GM12865 (cell line): ENCODE results near the gene ATP1A4.

ENCODE experiments used
- DNase-seq: peaks from one replicate; pipeline ENCODE4 v3.0.0; 2010; ENCODE audit warnings: low read depth
- H3K4me3 ChIP-seq: 2 replicates; pipeline ENCODE4 v1.5.1; 2011; ENCODE audit warnings: mild to moderate bottlenecking, low read depth, low read length, control low read depth
- CTCF ChIP-seq: IDR thresholded peaks from 2 replicates; pipeline ENCODE4 v1.5.1; 2011; ENCODE audit warnings: low read length, control low read depth, low read depth, inconsistent platforms; ENCODE audit not compliant: insufficient read depth; ENCODE audit errors: missing control alignments

Gene ATP1A4

GRCh38 chr1:160192234-160192633 is 40.8 kb downstream of the ATP1A4 start:
- H3K4me3 ChIP-seq: no peak overlapping the region
- TF ChIP-seq CTCF: no peak
- DNase-seq: no peak

- TF ChIP-seq CTCF: peak; percentile 93
- no peak overlapping the region for H3K4me3 ChIP-seq
- DNase-seq: peak; percentile 89
Measured at GRCh38 chr1:160193091-160193819, 41.9 kb downstream of the ATP1A4 start.

GRCh38 chr1:160193832-160194736 is 42.7 kb downstream of the ATP1A4 start:
- DNase-seq: no peak
- TF ChIP-seq CTCF: no peak

GRCh38 chr1:160194737-160195059 is 43.3 kb downstream of the ATP1A4 start:
- no peak overlapping the region for H3K4me3 ChIP-seq
- no peak for DNase-seq
- TF ChIP-seq CTCF: no peak

More at GRCh38 chr1:160193832-160194736, 42.7 kb downstream of the ATP1A4 start:
- H3K4me3 ChIP-seq: no peak overlapping the region

GRCh38 chr1:160196143-160196542 is 44.7 kb downstream of the ATP1A4 start:
- no peak for TF ChIP-seq CTCF
- DNase-seq: peak; percentile 37
- H3K4me3 ChIP-seq: no peak overlapping the region

GRCh38 chr1:160197231-160197630 is 45.8 kb downstream of the ATP1A4 start:
- no peak for DNase-seq
- no peak for TF ChIP-seq CTCF

More at GRCh38 chr1:160197231-160197630, 45.8 kb downstream of the ATP1A4 start:
- no peak overlapping the region for H3K4me3 ChIP-seq
